Stomach (tissue), 9 donors: ENCODE data around the gene ERCC6. TPM values are rescaled to one million over a fixed set of nuclear protein-coding genes. Genes with fewer than 3 reads are reported as not detected.

ENCODE experiments used
- DNase-seq, 2 donors: peaks; one replicate each; pipeline versions ENCODE4 v3.0.0 to v3.0.0-alpha.2; 2013 to 2019
- H3K27ac ChIP-seq, 5 donors: fragments of 200-600 bp in 4 of 5; sonication (generic) in 4 of 5; one replicate each; pipeline ENCODE4 v1.5.1; 2013 to 2019; ENCODE audit warnings: mild to moderate bottlenecking in 1 of 5, moderate library complexity in 1 of 5
- H3K27me3 ChIP-seq, 3 donors: fragments of 200-600 bp; sonication (generic); one replicate each; pipeline ENCODE4 v1.5.1; 2017 to 2019; ENCODE audit warnings: mixed run types in 1 of 3
- H3K36me3 ChIP-seq, 4 donors: fragments of 200-600 bp; sonication (generic); 1 replicate in 3 of 4; 2 replicates in 1 of 4; pipeline ENCODE4 v1.5.1; 2016 to 2019
- H3K4me1 ChIP-seq, 4 donors: fragments of 200-600 bp; sonication (generic); one replicate each; pipeline ENCODE4 v1.5.1; 2016 to 2019
- H3K4me3 ChIP-seq, 4 donors: fragments of 200-600 bp; sonication (generic) in 3 of 4; one replicate each; pipeline ENCODE4 v1.5.1; 2016 to 2019; ENCODE audit warnings: mild to moderate bottlenecking in 1 of 4
- H3K9me3 ChIP-seq, 4 donors: fragments of 200-600 bp; sonication (generic); one replicate each; pipeline ENCODE4 v1.5.1; 2016 to 2019
- EP300 ChIP-seq: sonication (generic); formaldehyde crosslinking; IDR thresholded peaks from one replicate; pipeline ENCODE4 v1.6.1; 2017; ENCODE audit warnings: antibody characterized with exemption
- POLR2A ChIP-seq, 4 donors: fragments of 450-650 bp; IDR thresholded peaks; one replicate each; pipeline ENCODE4 v1.6.1; 2016; ENCODE audit warnings: antibody characterized with exemption in 4 of 4, control low read depth in 2 of 4, mild to moderate bottlenecking in 1 of 4, moderate library complexity in 1 of 4
- POLR2AphosphoS5 ChIP-seq, 3 donors: sonication (generic); formaldehyde crosslinking; IDR thresholded peaks; one replicate each; pipeline ENCODE4 v1.6.1; 2016; ENCODE audit warnings: antibody characterized with exemption in 3 of 3
- WGBS, 5 donors: extraction: QIAGEN DNeasy Blood & Tissue Kit in 3 of 5; methylation state at CpG; one replicate each; pipeline versions ENCODE4 v1.1.5 to v1.1.7; 2013 to 2018; 5-methylcytosine and 5-hydroxymethylcytosine counted together
- intact Hi-C: fragments of 100-400 bp; cut with DNase I; formaldehyde crosslinking; loops from one replicate; pipeline ENCODE4 v1.15.1; 2023; ENCODE audit warnings: low total_unique reads
- polyA plus RNA-seq, 3 donors: library from polyadenylated mRNA; stranded (reverse); fragments of 200-250 nt; gene quantifications; one replicate each; pipeline ENCODE4 v1.2.3, GENCODE V29; 2013
- total RNA-seq, 5 donors: library from RNA; depleted of rRNA; stranded (reverse); fragments of >200 nt; gene quantifications; one replicate each; pipeline versions ENCODE4 v1.1.0 to v1.2.3, GENCODE V29; 2014 to 2016
- TF ChIP-seq, protein P1 (sequence below), 7 experiments: fragments of 450-650 bp in 4 of 7; fragments of 200-600 bp in 3 of 7; sonication (generic) in 3 of 7; IDR thresholded peaks; one replicate each; pipeline ENCODE4 v1.5.1; 2016 to 2019; ENCODE audit warnings: antibody characterized with exemption in 7 of 7, control low read depth in 2 of 7, mild to moderate bottlenecking in 1 of 7
- donor health status: healthy with polysubstance abuse.
- donor health status: Bipolar disorder and iron deficiency.
- donor health status: healthy.

ERCC6 gene
- total and polyA plus RNA-seq, 8 donors = 2.0 to 33.8 (median 9.7) TPM

DNA sequence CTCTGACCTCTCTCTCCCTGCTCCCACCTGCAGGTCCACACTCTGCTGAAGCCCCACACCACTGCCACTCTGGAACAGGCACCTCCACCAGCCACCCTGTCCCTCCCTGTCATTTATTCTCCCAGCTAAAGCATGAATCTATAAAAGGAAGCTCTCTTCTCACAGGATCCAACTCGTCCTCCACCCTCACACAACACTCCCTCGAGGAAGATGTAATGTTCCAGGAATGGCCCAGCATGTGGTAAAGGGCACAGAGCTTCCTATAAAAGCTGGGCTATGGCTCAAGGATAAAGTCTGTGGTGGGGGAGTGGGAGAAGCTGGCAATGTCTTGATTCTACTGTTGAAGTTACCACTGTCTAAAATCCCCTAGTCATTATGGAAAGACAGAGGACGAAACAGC, 67.4 kb downstream of the ERCC6 start:
- Histone ChIP-seq H3K27me3 (no peaks in the 10 kb centered on the region), H3K9me3 (no peaks in the 10 kb centered on the region), H3K36me3 (peaks cover 54 to 100% (median 100%) of the 10 kb centered on the region in 4 donors), H3K4me3 (no peak overlapping the region), H3K4me1 (no peaks in the 10 kb centered on the region), H3K27ac (no peak overlapping the region)
- DNase-seq = no peak
- 81 to 97% (median 87%) methylated on average over 3 of the region's 3 CpGs for WGBS, 5 donors
- intact Hi-C loops = no loop called here
- no peak for TF ChIP-seq POLR2AphosphoS5 (IDR thresholded peaks at IDR 0.05)
- no peak for TF ChIP-seq EP300
- no peak for TF ChIP-seq POLR2A (IDR thresholded peaks at IDR 0.05)
- TF ChIP-seq, protein P1, sequence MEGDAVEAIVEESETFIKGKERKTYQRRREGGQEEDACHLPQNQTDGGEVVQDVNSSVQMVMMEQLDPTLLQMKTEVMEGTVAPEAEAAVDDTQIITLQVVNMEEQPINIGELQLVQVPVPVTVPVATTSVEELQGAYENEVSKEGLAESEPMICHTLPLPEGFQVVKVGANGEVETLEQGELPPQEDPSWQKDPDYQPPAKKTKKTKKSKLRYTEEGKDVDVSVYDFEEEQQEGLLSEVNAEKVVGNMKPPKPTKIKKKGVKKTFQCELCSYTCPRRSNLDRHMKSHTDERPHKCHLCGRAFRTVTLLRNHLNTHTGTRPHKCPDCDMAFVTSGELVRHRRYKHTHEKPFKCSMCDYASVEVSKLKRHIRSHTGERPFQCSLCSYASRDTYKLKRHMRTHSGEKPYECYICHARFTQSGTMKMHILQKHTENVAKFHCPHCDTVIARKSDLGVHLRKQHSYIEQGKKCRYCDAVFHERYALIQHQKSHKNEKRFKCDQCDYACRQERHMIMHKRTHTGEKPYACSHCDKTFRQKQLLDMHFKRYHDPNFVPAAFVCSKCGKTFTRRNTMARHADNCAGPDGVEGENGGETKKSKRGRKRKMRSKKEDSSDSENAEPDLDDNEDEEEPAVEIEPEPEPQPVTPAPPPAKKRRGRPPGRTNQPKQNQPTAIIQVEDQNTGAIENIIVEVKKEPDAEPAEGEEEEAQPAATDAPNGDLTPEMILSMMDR (IDR thresholded peaks at IDR 0.05) = no peak

DNA sequence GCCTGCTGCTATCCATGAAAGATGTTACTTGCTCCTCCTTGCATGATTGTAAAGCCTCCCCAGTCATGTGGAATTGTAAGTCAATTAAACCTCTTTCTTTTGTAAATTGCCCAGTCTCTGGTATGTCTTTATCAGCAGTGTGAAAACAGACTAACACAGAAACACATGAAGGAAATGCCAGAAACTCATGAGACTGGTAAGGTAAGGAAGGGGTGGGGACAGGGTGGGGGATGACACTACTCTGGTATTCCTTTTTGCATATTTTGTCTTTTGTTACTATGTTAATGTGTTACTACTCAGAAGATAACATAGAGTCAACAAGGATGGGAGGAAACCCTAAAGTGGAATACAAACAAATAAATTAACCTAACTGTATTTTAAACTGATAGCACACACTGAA, 73.2 kb downstream of the ERCC6 start:
- H3K4me1 ChIP-seq = no peaks in the 10 kb centered on the region
- no peak overlapping the region for H3K27ac ChIP-seq
- no peaks in the 10 kb centered on the region for H3K27me3 ChIP-seq
- DNase-seq = no peak
- H3K36me3 ChIP-seq = peaks cover 25 to 89% (median 72%) of the 10 kb centered on the region in 4 donors
- TF ChIP-seq EP300 (no peak), POLR2A (IDR thresholded peaks at IDR 0.05) (no peak)
- TF ChIP-seq, protein P1 (IDR thresholded peaks at IDR 0.05) = no peak
- H3K4me3 ChIP-seq = no peak overlapping the region
- H3K9me3 ChIP-seq = peaks cover 0 to 5% (median 0%) of the 10 kb centered on the region in 4 donors
- intact Hi-C loops = no loop called here

Other genes with a start within 250 kb of the ERCC6 start
- under 1 TPM in 1 of 5 donors, not detected in 4; 0.18 TPM for gene C10orf71, start 240.0 kb downstream of the ERCC6 start, total RNA-seq
- not detected for gene C10orf71, start 240.0 kb downstream of the ERCC6 start, polyA plus RNA-seq
- gene DRGX, start 143.0 kb downstream of the ERCC6 start, total RNA-seq = not detected
- not detected for gene DRGX, start 143.0 kb downstream of the ERCC6 start, polyA plus RNA-seq
- gene SLC18A3, start 71.2 kb upstream of the ERCC6 start, total RNA-seq = under 1 TPM in 1 of 5 donors, not detected in 4; 0.73 TPM
- under 1 TPM in 1 of 3 donors, not detected in 2; 0.20 TPM for gene SLC18A3, start 71.2 kb upstream of the ERCC6 start, polyA plus RNA-seq
- 1 to 10 TPM in 1 of 5 donors, not detected in 4; 8.7 TPM for gene CHAT, start 74.9 kb upstream of the ERCC6 start, total RNA-seq
- not detected for gene CHAT, start 74.9 kb upstream of the ERCC6 start, polyA plus RNA-seq
- not detected for gene C10orf53, start 140.5 kb upstream of the ERCC6 start, total RNA-seq
- not detected for gene C10orf53, start 140.5 kb upstream of the ERCC6 start, polyA plus RNA-seq
- gene OGDHL, start 223.2 kb upstream of the ERCC6 start, total RNA-seq = 10 to 100 TPM in 1 of 5 donors, 1 to 10 TPM in 3, not detected in 1; 3.7 to 26.8 (median 4.4) TPM
- gene OGDHL, start 223.2 kb upstream of the ERCC6 start, polyA plus RNA-seq = under 1 TPM; 0.31 to 0.46 (median 0.45) TPM